ENCODE data around the gene TOPBP1.

DNA sequence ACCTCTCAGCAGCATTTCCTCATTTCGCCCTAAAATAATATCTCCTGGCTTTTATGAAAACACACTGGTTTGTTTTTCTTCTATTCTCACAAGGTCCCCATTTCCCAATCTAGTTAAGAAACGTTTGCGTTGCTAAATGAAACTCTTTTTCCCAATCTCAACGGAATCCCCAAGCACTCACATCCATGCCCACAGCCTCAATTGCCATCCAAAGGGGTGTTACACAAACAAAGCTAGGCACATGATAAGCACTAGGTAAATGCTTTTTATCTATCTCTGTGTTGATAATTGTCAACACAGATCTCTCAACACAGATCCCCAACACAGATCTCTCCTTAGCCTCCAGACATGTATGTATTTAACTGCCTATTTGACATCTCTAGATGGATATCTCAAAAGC is 49.3 kb upstream of the TOPBP1 start:
- TF ChIP-seq GATA2 (IDR thresholded peaks at IDR 0.05; ENCODE audit: low read depth, low read length) (peak; percentile 53; the same call in 1 of the 2 replicates), GATA3 (IDR thresholded peaks at IDR 0.05; ENCODE audit: low read depth, low read length) (no peak)

All from SH-SY5Y (cell line).